Osteoblast (primary cell): ENCODE data around the gene ANXA4. TPM values are rescaled to one million over a fixed set of nuclear protein-coding genes. Genes with fewer than 3 reads are reported as not detected.

Experiments used
- DNase-seq: peaks from one replicate; pipeline ENCODE4 v3.0.0; 2011; ENCODE audit warnings: low spot score, mixed read lengths; ENCODE audit not compliant: insufficient read length; ENCODE audit errors: missing footprints
- H2AFZ ChIP-seq: 2 replicates; pipeline ENCODE4 v1.6.0; 2011; ENCODE audit warnings: mild to moderate bottlenecking, low read length
- H3K27ac ChIP-seq: 2 replicates; pipeline ENCODE4 v1.5.1; 2011; ENCODE audit warnings: mild to moderate bottlenecking, low read depth, low read length, moderate library complexity
- H3K27me3 ChIP-seq: 2 replicates; pipeline ENCODE4 v1.6.0; 2012; ENCODE audit warnings: mild to moderate bottlenecking, control low read depth, inconsistent platforms, low read length, moderate library complexity; ENCODE audit not compliant: insufficient read depth
- H3K36me3 ChIP-seq: 2 replicates; pipeline ENCODE4 v1.5.1; 2011; ENCODE audit warnings: mild to moderate bottlenecking, low read length, control low read depth, moderate library complexity; ENCODE audit not compliant: insufficient read depth
- H3K4me1 ChIP-seq: 2 replicates; pipeline ENCODE4 v1.5.1; 2011; ENCODE audit warnings: mild to moderate bottlenecking, low read length, control low read depth, moderate library complexity; ENCODE audit not compliant: insufficient read depth
- H3K4me2 ChIP-seq: 2 replicates; pipeline ENCODE4 v1.6.0; 2011; ENCODE audit warnings: mild to moderate bottlenecking, low read length; ENCODE audit not compliant: insufficient read depth
- H3K4me3 ChIP-seq: fragments of 200-600 bp; sonication (generic); 3 replicates; pipeline ENCODE4 v1.5.1; 2012; ENCODE audit warnings: mild to moderate bottlenecking, low read length, inconsistent platforms; ENCODE audit not compliant: insufficient read depth
- H3K79me2 ChIP-seq: 2 replicates; pipeline ENCODE4 v1.6.0; 2012; ENCODE audit warnings: mild to moderate bottlenecking, low read length, control low read depth, inconsistent platforms; ENCODE audit not compliant: insufficient read depth
- H3K9me3 ChIP-seq: 2 replicates; pipeline ENCODE4 v1.5.1; 2011; ENCODE audit warnings: low read depth, low read length, control low read depth
- H4K20me1 ChIP-seq: 2 replicates; pipeline ENCODE4 v1.6.0; 2012; ENCODE audit warnings: mild to moderate bottlenecking, low read length, control low read depth; ENCODE audit not compliant: insufficient read depth
- total RNA-seq: library from RNA; depleted of rRNA; stranded (reverse); fragments of >200 nt; gene quantifications from 2 replicates; pipeline ENCODE4 v1.2.3, GENCODE V29; 2012
- TF ChIP-seq, protein P1 (sequence below): IDR thresholded peaks from 2 replicates; pipeline ENCODE4 v1.5.1; 2011; ENCODE audit warnings: mild to moderate bottlenecking, low read depth, low read length, moderate library complexity; ENCODE audit errors: extremely low read depth

Gene ANXA4
- total RNA-seq, 1 donor = 38.4 TPM

DNA sequence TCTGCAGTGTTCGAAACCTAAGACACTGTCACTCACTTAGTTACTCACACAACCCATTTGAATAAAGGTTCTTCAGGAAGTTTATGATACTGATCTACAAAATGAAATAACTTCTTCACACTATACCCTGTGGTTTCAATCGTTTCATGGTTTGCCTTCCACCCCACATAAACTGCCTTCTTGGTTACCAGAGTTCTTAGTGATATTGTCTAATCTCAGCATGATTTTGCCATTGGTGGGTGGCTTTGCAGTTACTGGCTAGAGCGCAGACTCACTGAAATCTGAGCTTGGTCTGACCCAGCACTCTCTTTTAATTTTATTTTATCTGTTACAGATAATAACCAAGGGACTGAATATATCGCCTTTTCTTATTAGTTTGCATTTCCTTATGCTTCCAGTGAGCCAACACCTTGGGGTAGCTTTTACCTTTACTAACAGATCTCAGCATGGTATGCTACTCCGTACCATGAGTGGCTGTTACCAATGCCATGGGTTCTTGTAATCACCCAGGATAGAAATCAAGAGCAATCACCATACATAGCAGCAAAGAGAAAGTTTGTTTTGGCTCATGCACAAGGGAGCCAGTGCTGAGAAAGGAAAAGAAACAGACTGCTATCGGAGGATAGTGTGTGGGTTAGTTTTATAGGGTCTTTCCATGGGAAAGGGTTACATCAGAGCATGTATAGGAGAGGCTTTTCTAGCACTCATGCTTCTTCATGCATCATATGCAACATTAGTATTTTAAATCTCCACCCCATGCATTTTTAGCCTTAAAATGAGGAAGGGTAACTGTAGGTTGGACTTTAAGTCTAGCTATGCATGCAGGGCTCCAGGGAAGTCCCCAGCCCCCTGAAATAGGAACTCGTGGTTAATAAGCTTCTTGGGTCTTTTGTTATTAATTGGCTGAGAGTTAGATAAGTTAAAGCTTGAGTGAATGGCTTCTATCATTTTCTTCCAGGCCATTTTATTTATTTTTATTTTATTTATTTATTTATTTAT lies 33.3 kb downstream of the ANXA4 start:
- no peak overlapping the region for H2AFZ ChIP-seq
- H3K36me3 ChIP-seq = no peaks in the 10 kb centered on the region
- no peaks in the 10 kb centered on the region for H4K20me1 ChIP-seq
- H3K27me3 ChIP-seq = no peaks in the 10 kb centered on the region
- H3K27ac ChIP-seq = no peak overlapping the region
- peaks cover 19% of the 10 kb centered on the region for H3K4me1 ChIP-seq
- peaks cover 22% of the 10 kb centered on the region for H3K79me2 ChIP-seq
- no peaks in the 10 kb centered on the region for H3K9me3 ChIP-seq
- TF ChIP-seq, protein P1, sequence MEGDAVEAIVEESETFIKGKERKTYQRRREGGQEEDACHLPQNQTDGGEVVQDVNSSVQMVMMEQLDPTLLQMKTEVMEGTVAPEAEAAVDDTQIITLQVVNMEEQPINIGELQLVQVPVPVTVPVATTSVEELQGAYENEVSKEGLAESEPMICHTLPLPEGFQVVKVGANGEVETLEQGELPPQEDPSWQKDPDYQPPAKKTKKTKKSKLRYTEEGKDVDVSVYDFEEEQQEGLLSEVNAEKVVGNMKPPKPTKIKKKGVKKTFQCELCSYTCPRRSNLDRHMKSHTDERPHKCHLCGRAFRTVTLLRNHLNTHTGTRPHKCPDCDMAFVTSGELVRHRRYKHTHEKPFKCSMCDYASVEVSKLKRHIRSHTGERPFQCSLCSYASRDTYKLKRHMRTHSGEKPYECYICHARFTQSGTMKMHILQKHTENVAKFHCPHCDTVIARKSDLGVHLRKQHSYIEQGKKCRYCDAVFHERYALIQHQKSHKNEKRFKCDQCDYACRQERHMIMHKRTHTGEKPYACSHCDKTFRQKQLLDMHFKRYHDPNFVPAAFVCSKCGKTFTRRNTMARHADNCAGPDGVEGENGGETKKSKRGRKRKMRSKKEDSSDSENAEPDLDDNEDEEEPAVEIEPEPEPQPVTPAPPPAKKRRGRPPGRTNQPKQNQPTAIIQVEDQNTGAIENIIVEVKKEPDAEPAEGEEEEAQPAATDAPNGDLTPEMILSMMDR = no peak
- H3K4me2 ChIP-seq = peak overlapping the region; percentile 64
- no peak for DNase-seq
- H3K4me3 ChIP-seq = no peak overlapping the region

DNA sequence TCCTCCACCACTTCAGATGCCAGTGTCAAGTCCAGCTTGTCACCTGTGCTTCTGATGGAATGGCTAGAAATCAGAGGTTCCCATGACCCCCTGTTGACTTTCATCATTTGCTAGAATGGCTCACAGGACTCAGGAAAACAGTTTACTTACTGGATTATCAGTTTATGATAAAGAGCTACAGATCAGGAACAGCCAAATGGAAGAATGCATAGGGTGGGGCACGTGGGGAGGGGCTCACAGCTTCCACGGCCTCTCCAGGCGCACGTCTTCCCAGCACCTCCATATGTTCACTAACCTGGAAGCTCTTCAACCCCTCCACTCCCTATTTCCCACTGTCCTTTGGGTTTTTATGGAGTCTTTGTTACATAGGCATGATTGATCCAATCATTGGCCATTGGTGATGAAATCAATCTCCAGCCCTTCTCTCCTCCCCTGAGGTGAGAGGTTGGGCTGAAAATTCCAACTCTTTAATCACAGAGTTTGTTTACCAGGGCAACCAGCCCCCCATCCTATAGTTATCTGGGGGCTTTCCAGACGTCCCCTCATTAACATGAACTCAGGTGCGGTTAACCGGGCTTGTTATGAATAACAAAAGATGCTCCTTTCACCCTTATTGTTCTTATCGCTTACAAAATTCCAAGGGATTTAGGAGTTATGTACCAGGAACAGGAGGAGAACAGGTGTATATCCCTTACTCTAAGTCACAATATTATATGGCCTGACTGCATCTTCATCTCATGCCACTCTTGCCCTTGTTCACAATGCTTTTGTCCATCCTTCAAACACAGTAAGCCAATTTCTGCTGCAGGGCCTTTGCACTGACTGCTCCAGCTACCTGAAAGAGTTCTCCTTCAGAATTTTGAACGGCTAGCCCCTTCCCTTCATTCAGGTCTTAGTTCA lies 35.2 kb downstream of the ANXA4 start:
- Histone ChIP-seq H3K4me3 (no peak overlapping the region), H3K4me2 (no peak overlapping the region), H2AFZ (no peak overlapping the region), H3K4me1 (peaks cover 11% of the 10 kb centered on the region), H3K27me3 (no peaks in the 10 kb centered on the region), H3K27ac (no peak overlapping the region), H3K9me3 (no peaks in the 10 kb centered on the region), H3K79me2 (peaks cover 13% of the 10 kb centered on the region), H3K36me3 (no peaks in the 10 kb centered on the region), H4K20me1 (no peaks in the 10 kb centered on the region)
- TF ChIP-seq, protein P1 = no peak
- no peak for DNase-seq

DNA sequence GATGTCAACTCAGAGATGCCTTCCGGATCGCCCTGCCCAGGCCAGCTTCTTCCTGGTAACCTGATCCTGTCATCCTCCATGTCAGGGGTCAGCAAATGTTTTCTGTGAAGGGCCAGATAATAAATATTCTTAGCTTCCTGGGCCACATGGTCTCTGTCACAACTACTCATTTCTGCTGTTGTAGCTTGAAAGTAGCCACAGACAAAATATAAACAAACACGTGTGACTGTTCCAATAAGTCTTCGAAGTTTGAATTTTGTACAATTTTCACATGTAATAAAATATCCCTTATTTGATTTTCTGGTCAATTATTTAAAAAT lies 35.8 kb downstream of the ANXA4 start:
- H3K4me3 ChIP-seq = no peak overlapping the region
- H3K27ac ChIP-seq = no peak overlapping the region
- DNase-seq = no peak
- TF ChIP-seq, protein P1 = no peak
- H3K36me3 ChIP-seq = no peaks in the 10 kb centered on the region
- H2AFZ ChIP-seq = no peak overlapping the region
- H4K20me1 ChIP-seq = no peaks in the 10 kb centered on the region
- no peaks in the 10 kb centered on the region for H3K27me3 ChIP-seq
- peaks cover 9% of the 10 kb centered on the region for H3K79me2 ChIP-seq
- H3K9me3 ChIP-seq = no peaks in the 10 kb centered on the region
- no peak overlapping the region for H3K4me2 ChIP-seq
- H3K4me1 ChIP-seq = peaks cover 11% of the 10 kb centered on the region
